Bronchial epithelial cell (primary cell): ENCODE results near the gene AFG3L2. TPM values are rescaled to one million over a fixed set of nuclear protein-coding genes. Genes with fewer than 3 reads are reported as not detected.

Experiments used
- DNase-seq: peaks from one replicate; pipeline ENCODE4 v3.0.0-alpha.2; 2010; ENCODE audit warnings: low read depth
- FAIRE-seq: peaks from 2 replicates; lab custom pipeline; 2011; peaks lifted over from hg19 to GRCh38; lab: Jason Lieb, UNC
- H3K27me3 ChIP-seq: 2 replicates; pipeline ENCODE4 v1.5.1; 2011; ENCODE audit warnings: low read length; ENCODE audit not compliant: control insufficient read depth, insufficient read depth
- H3K36me3 ChIP-seq: 2 replicates; pipeline ENCODE4 v1.5.1; 2011; ENCODE audit warnings: low read length; ENCODE audit not compliant: control insufficient read depth, insufficient read depth
- H3K4me3 ChIP-seq: 2 replicates; pipeline ENCODE4 v1.5.1; 2011; ENCODE audit warnings: mild to moderate bottlenecking, low read depth, low read length, control low read depth
- total RNA-seq: library from RNA; depleted of rRNA; stranded (reverse); fragments of >200 nt; gene quantifications from 2 replicates; pipeline ENCODE4 v1.2.1, GENCODE V29; 2014
- TF ChIP-seq, protein P1 (sequence below): IDR thresholded peaks from 2 replicates; pipeline ENCODE4 v1.5.1; 2011; ENCODE audit warnings: mild to moderate bottlenecking, moderate library complexity, low read length, control low read depth, inconsistent platforms; ENCODE audit not compliant: insufficient read depth, severe bottlenecking

The AFG3L2 gene
- total RNA-seq, 1 donor from 2014 or later, result 67.1 TPM

DNA sequence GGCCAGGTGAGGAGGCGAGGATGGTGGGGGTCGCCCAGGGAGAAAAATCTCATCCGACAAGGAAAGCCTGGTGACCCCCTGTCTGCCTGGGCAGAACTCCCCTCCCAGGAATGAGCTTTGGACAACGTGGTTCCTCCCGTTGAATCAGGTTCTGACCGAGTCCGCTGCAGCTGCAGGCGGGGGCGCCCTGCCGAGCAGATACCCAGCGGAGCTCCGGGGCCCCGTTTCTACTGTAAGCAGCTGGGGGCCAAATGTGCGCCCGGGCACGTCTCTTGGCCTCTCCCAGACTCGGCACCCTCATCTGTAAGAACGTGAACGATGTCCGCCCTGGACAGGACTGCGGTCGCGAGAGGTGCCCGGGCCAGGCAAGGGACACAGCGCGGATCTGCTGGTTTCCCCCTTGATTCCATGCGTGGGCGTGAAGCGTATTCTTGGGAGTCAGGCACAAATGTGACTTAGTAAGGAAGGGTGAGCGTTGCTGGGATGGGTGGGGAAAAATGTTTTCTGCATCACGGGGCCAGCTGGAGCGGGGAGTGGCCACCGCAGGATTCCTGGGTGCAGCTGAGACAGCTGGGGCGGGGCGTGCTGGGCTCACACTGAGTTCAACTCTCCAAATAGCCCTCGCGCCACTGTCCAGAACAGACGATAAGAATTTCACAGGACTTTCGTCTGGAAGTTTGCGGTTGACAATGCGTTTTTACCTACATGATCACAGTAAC is 89.2 kb downstream of the AFG3L2 start:
- H3K36me3 ChIP-seq, result no peaks in the 10 kb centered on the region
- no peaks in the 10 kb centered on the region for H3K27me3 ChIP-seq
- peak; percentile 50 for FAIRE-seq
- H3K4me3 ChIP-seq, result peak overlapping the region; percentile 56
- peak; percentile 93 for DNase-seq
- TF ChIP-seq, protein P1, sequence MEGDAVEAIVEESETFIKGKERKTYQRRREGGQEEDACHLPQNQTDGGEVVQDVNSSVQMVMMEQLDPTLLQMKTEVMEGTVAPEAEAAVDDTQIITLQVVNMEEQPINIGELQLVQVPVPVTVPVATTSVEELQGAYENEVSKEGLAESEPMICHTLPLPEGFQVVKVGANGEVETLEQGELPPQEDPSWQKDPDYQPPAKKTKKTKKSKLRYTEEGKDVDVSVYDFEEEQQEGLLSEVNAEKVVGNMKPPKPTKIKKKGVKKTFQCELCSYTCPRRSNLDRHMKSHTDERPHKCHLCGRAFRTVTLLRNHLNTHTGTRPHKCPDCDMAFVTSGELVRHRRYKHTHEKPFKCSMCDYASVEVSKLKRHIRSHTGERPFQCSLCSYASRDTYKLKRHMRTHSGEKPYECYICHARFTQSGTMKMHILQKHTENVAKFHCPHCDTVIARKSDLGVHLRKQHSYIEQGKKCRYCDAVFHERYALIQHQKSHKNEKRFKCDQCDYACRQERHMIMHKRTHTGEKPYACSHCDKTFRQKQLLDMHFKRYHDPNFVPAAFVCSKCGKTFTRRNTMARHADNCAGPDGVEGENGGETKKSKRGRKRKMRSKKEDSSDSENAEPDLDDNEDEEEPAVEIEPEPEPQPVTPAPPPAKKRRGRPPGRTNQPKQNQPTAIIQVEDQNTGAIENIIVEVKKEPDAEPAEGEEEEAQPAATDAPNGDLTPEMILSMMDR, result no peak

DNA sequence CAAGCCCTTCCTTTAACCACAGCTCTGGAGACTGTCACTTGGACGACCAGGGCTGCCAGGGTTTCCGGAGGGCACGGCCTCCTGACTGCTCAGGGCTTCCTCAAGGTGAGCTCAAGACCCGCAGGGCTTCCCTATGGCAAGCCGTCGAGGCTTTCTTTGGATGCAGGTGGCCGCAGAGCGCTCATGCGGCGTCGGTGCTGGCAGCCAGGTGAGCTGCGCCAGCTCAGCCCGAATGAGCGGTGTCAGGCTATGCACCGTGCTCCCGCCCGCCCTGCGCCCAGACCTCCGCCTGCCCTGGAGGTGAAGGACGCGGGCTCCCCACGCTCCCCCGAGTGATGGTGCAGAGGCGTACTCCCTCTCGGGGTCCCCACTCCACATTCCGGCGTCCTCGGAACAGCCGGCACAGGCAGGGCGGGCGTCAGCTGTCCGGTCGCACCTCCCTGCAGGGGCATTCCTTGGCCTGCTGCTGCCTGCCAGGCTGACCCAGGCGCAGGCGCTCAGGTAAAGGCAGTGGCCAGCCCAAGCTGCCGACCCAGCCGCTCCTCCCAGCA is 89.8 kb downstream of the AFG3L2 start:
- no peak for DNase-seq
- H3K27me3 ChIP-seq, result no peaks in the 10 kb centered on the region
- no peaks in the 10 kb centered on the region for H3K36me3 ChIP-seq
- no peak for FAIRE-seq
- H3K4me3 ChIP-seq, result peak overlapping the region; percentile 56
- TF ChIP-seq, protein P1, result no peak

DNA sequence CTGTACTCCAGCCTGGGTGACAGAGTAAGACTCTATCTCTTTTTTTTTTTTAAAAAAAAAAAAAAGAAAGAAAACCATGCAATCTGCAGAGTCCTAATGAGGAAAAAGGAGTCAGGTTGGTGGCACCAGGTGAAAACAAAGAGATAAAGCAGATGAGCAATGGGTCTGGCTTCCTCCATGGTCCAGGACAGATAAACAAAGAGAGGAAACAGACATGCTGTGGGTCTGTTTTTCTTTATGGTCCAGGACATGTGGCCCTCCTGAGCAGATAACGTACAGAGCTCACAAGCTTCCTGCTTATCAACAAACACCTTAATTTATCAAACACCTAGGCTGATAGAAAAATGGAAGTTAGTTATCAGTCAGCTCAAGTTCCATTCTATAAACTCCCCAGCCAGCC is 93.4 kb downstream of the AFG3L2 start:
- Histone ChIP-seq H3K36me3 (no peaks in the 10 kb centered on the region), H3K4me3 (no peak overlapping the region), H3K27me3 (no peaks in the 10 kb centered on the region)
- FAIRE-seq, result no peak
- no peak for DNase-seq
- TF ChIP-seq, protein P1, result no peak

DNA sequence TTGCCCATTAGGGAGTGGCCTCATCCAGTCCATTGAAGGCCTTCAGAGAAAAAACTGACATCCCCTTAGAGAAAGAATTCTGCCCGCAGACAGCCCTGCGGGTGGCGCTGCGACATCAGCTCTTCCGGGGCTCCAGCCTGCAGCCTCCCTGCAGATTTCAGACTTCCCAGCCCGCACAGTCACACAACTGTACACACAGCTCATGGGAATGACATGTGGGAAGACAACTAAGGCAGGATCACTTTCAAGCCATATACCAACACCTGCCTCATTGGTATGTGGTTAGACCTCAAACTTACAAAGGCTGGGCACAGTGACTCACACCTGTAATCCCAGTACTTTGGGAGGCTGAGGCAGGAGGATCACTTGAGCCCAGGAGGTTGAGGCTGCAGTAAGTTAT is 93.8 kb downstream of the AFG3L2 start:
- H3K36me3 ChIP-seq, result no peaks in the 10 kb centered on the region
- FAIRE-seq, result no peak
- peak; percentile 94 for DNase-seq
- TF ChIP-seq, protein P1, result peak; percentile 49
- H3K4me3 ChIP-seq, result no peak overlapping the region
- H3K27me3 ChIP-seq, result no peaks in the 10 kb centered on the region

DNA sequence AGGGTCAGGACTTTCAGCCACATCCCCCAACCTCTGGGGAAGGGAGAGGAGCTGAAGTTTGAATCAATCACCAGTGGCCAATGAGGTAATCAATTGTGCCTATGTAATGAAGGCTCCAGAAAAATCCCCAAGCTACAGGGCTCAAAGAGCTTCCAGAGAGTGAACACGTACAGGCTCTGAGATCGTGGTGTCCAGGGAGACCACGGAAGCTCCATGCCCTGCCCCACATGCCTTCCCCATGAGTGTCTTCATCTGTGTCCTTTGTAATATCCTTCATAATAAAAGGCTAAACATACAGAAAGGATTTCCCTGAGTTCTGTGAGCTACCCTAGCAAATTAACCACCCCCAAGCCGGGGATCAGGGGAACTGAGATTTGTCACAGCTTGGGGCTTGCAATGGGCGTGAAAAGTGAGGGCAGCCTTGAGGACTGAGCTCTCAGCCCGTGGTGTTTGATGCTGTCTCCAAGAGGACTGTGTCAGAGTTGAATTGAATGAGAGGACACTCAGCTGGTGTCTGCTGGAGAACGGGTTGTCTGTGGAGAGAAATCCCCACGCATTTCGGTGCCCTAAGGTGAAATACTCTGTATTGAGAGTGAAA is 94.5 kb downstream of the AFG3L2 start:
- no peaks in the 10 kb centered on the region for H3K27me3 ChIP-seq
- TF ChIP-seq, protein P1, result no peak
- no peak overlapping the region for H3K4me3 ChIP-seq
- FAIRE-seq, result peak; percentile 60
- H3K36me3 ChIP-seq, result no peaks in the 10 kb centered on the region
- peak; percentile 93 for DNase-seq
